T-helper 1 cell (primary cell): Measurements from ENCODE around the gene STXBP1.

Source experiments
- DNase-seq, 5 donors: peaks; one replicate each; pipeline ENCODE4 v3.0.0-alpha.2; 2012 to 2020

STXBP1 gene

DNA sequence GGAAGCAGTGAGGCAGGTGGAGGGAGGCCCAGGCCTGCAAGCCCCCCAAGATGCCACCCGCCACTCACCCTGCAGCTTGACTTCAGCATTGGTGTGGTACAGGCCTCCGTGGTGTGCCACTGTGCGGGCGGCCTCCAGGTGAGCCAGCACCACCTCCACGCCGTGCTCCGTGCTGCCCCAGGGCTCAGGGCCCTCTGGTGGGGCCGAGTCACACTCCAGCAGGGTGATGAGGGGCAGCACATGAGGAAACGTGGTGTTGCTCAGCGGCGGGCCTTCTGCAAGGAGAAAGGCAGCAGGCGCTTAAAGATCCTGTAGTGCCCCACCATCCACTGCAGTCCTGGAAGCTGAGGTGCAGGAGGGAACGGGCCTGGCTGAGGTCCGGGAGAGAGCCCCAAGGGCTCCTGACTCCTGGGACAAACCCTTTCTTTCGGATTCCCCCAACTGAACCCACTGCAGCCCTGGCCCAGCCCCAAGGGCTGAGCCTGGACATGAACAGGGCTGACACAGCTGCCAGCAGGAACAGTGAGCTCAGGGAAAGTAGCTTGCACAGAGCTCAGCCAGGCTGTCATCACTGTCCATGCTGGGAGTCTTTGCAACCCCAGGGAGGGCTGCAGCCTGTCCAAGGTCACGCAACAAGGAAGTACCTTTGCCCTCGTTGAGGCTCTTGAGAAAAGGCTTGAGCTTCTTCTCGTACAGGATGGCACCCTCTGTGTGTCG is 127.7 kb downstream of the STXBP1 start:
- DNase-seq, result no peak

DNA sequence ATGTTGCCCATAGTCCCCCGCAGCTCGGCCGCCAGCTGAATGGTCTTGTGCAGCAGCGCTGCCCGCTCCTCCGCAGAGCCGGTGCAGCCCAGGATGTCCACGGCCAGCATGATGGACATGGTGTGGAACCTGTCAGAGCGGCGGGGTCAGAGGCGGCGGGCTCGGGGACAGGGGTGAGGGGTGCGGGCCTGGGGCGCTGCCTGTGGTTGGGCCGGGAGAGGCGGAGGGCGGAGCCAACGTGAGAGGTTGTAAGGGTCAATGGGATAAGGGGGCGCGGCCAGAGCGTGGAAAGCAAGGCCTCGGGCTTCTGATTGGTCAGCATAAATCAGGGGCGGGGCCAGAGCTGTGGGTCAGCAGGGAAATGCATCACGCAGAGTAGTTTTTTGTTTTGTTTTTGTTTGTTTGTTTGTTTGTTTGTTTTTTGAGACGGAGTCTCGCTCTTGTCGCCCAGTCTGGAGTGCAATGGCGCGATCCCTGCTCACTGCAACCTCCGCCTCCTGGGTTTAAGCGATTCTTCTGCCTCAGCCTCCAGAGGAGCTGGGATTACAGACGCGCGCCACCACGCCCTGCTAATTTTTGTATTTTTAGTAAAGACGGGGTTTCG is 129.9 kb downstream of the STXBP1 start:
- no peak for DNase-seq
